ENCODE data around the gene OR52K2.
"Not testable (repeated sequence)": the region's sequence is repeated elsewhere in the genome, so short reads cannot be mapped to it uniquely, and the experiment has no call there.

OR52K2 gene

DNA sequence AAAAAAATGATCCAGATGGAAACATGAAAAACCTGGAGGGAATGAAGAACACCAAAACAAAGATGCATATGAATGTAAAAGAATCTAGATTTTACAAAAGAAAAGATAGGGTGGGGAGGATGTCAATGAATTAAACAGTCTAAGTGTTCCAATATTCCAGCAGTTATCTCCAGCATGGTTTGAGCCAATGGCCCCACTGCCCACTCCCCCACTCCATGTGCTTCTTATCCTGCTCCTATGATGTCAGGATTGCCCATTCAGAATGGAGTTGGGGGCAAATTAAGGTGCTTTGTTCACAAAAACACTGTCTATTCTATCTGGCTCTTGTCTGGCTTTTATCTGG, 32.1 kb downstream of the OR52K2 start:
- DNase-seq: no peak

DNA sequence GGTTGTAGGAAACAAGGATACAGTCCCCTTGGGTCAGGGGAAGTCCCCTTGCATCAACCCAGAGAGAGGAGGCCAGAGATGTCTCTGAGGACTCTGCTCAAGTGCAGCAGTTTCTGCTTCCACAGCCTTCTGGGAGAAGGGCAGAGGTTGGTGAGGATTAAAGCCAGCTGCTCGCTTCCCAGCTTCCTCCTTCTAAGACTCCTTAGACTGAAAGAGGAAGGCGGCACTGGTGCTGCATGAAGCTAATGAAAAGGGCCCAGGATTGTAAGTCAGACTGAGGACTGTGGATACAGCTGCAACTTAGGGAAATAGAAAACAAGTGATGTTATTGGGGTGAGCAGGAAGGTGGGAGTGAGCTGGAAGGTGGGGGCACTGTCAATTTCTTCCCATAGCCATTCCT, 33.4 kb downstream of the OR52K2 start, which contains the start of gene OR52K1:
OR52K1 (plus strand) TSS at position 202 of the 400 bp plus-strand sequence. CDS start 6,255 bp downstream, outside the sequence.
- no peak for DNase-seq

GRCh38 chr11:4484310-4484709, 35.2 kb downstream of the OR52K2 start:
- no peak for DNase-seq

DNA sequence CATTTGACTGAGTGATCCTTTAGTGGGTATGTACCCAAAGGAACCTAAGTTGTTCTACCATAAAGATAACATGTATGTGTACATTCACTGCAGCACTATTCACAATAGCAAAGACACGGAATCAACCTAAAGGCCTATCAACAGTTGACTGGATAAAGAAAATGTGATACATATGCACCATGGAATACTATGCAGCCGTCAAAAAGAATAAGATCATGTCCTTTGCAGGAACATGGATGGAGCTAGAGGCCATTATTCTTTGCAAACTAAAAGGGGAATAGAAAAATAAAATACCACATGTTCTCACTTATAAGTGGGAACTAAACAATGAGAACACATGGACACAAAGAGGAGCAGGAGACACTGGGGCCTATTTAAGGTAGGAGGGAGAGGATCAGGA, 42.3 kb downstream of the OR52K2 start:
- DNase-seq: not testable (repeated sequence)

GRCh38 chr11:4491878-4492606, 42.9 kb downstream of the OR52K2 start:
- no peak for DNase-seq

DNA sequence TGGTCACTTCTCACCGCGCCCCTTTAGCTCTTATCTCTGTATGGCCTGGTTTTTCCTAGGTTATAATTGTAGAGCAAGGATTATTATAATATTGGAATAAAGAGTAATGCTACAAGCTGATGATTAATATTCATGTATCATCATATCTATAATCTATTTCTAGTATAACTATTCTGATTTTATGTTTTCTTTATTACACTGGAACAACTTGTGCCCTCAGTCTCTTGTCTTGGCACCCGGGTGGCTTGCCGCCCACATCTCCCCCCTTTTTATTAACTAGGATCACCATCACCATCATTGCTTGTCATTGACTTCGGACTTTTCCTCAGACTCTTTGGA, 44.4 kb downstream of the OR52K2 start:
- no peak for DNase-seq

GRCh38 chr11:4495487-4495886, 46.4 kb downstream of the OR52K2 start:
- DNase-seq: no peak

DNA sequence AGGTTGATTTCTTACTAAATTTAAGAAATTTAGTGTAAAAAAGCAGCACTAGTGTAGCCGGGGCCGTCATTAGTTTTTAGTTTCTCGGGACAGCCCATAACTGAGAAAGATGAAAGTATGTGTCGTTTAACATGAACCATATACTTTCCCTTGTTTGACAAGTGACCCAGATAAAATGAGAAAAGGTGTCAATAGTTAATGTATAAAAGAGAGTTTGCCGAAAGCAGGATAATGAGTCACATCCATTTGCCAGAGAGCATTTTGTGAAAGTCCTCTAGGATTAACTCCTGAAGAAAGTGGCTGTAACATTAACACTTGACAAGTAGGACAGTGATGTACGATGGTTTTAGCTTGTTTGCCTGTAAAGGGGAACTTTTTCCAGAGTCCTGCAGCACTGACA, 46.9 kb downstream of the OR52K2 start:
- DNase-seq: no peak

DNA sequence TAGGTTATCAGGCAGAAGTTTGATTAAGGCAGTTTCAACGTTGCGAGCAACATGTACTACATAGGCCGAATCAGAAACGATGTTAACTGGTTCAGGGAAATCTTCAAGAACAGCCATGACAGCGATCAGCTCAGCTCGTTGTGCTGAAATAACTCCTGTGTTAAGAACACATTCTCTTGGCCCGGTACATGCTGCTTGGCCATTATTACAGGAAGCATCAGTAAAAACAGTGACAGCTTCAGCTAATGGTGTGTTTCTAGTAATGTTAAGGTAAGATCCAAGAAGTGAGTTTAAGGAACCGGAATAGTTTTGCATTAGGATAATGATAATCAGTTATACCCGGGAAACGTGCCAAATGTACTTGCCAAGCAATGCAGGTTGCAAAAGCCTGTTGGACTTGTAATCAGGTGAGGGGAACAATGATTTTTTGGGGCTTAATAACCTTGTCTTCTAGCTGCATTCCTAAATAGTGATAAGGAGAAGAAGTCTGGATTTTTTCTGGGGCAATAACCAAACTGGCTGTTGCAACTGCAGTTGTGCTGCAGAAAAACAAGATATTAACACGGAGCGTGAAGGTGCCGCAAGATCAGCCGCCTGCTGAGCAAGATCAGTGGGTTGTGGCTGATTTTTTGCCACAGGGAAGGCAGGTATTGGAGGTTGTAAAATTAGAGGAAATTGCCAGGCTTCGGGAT, 47.6 kb downstream of the OR52K2 start:
- no peak for DNase-seq

Measured in NCI-H524 (cell line).